A673 (cell line): Measurements from ENCODE around the gene SLC2A9. TPM values are rescaled to one million over a fixed set of nuclear protein-coding genes. Genes with fewer than 3 reads are reported as not detected.

Source experiments
- BruUV-seq: library from RNA; stranded (reverse); fragments of 400-500 nt; replicated peaks from 2 replicates; lab custom pipeline; 2021; lab: Mats Ljungman, UMichigan
- CTCF ChIA-PET: fragments of 300-600 bp; sonication (Branson Sonifier 250); formaldehyde crosslinking; loops from one replicate; lab custom pipeline; 2022; ENCODE audit warnings: antibody characterized with exemption; lab: Charles Lee
- POLR2A ChIA-PET: fragments of 300-600 bp; sonication (Branson Sonifier 250); formaldehyde crosslinking; loops from one replicate; lab custom pipeline; 2022; ENCODE audit warnings: antibody characterized with exemption; ENCODE audit not compliant: low non-redundant PET; lab: Charles Lee
- DNase-seq: peaks from one replicate; pipeline ENCODE4 v3.0.0-alpha.2; 2015; ENCODE audit warnings: low spot score
- H3K27ac ChIP-seq: fragments of 200-600 bp; sonication (generic); 2 replicates; pipeline ENCODE4 v1.5.1; 2016; ENCODE audit warnings: mixed run types, low read depth, mild to moderate bottlenecking, mixed read lengths, antibody characterized with exemption, low read length; ENCODE audit not compliant: poor library complexity, severe bottlenecking
- H3K27me3 ChIP-seq: fragments of 200-600 bp; sonication (generic); replicated peaks from 2 replicates; pipeline ENCODE4 v1.6.1; 2017; ENCODE audit warnings: mixed run types, low read depth, mild to moderate bottlenecking, mixed read lengths, antibody characterized with exemption, low read length; ENCODE audit not compliant: insufficient read depth, poor library complexity
- H3K36me3 ChIP-seq: fragments of 200-600 bp; sonication (generic); 2 replicates; pipeline ENCODE4 v1.6.1; 2016; ENCODE audit warnings: mixed run types, mild to moderate bottlenecking, mixed read lengths, antibody characterized with exemption, low read length; ENCODE audit not compliant: insufficient read depth, poor library complexity, severe bottlenecking
- H3K4me1 ChIP-seq: fragments of 200-600 bp; sonication (generic); 2 replicates; pipeline ENCODE4 v1.6.1; 2017; ENCODE audit warnings: mixed run types, mild to moderate bottlenecking, mixed read lengths, antibody characterized with exemption, low read length; ENCODE audit not compliant: insufficient read depth, poor library complexity, severe bottlenecking
- H3K4me3 ChIP-seq: fragments of 200-600 bp; sonication (generic); 2 replicates; pipeline ENCODE4 v1.5.1; 2016; ENCODE audit warnings: low read depth, mixed run types, mild to moderate bottlenecking, mixed read lengths, low read length; ENCODE audit not compliant: poor library complexity, severe bottlenecking
- H3K9me3 ChIP-seq: fragments of 200-600 bp; sonication (generic); 2 replicates; pipeline ENCODE4 v1.6.1; 2016; ENCODE audit warnings: mixed run types, low read depth, mild to moderate bottlenecking, mixed read lengths, antibody characterized with exemption, low read length; ENCODE audit not compliant: poor library complexity, severe bottlenecking
- EZH2 ChIP-seq: fragments of 200-600 bp; sonication (generic); IDR thresholded peaks from 2 replicates; pipeline ENCODE4 v1.6.1; 2017; ENCODE audit warnings: borderline replicate concordance, low read depth, mild to moderate bottlenecking, mixed read lengths, antibody characterized with exemption, low read length; ENCODE audit not compliant: poor library complexity, severe bottlenecking
- intact Hi-C: fragments of 100-400 bp; cut with micrococcal nuclease; formaldehyde crosslinking; loops from one replicate; pipeline ENCODE4 v1.10.0; 2022; ENCODE audit not compliant: unreplicated experiment
- total RNA-seq: library from RNA; stranded (reverse); gene quantifications from 2 replicates; pipeline ENCODE4 v1.2.3, GENCODE V29; 2021
- TF ChIP-seq, protein P1 (sequence below): fragments of 300-800, 200-600 bp; sonication (generic); conservative IDR thresholded peaks from 2 replicates; pipeline ENCODE4 v1.5.1; 2017; ENCODE audit warnings: low read depth, mild to moderate bottlenecking, antibody characterized with exemption, low read length, moderate library complexity, mixed read lengths

SLC2A9 gene
- total RNA-seq, 1 experiment from 2014 or later, result not detected

DNA sequence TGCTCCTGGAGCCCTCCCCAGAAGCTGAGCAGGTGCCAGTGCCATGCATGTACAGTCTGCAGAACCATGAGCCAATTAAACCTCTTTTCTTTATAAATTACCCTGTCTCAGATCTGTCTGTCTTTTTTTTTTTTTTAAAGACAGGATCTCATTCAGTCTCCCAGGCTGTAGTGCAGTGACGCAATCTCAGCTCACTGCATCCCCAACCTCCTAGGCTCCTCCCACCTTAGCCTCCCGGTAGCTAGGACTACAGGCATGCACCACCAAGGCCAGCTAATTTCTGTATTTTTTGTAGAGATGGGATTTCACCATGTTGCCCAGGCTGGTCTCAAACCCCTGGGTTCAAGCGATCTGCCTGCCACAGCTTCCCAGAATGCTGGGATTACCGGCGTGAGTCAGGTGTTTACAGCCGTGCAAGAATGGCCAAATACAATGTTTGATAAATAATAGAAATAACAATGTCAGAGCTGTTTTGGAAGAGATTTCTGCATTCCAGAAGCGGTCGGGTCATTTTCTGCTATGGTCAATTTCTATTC is 68.8 kb downstream of the SLC2A9 start:
- TF ChIP-seq, protein P1, sequence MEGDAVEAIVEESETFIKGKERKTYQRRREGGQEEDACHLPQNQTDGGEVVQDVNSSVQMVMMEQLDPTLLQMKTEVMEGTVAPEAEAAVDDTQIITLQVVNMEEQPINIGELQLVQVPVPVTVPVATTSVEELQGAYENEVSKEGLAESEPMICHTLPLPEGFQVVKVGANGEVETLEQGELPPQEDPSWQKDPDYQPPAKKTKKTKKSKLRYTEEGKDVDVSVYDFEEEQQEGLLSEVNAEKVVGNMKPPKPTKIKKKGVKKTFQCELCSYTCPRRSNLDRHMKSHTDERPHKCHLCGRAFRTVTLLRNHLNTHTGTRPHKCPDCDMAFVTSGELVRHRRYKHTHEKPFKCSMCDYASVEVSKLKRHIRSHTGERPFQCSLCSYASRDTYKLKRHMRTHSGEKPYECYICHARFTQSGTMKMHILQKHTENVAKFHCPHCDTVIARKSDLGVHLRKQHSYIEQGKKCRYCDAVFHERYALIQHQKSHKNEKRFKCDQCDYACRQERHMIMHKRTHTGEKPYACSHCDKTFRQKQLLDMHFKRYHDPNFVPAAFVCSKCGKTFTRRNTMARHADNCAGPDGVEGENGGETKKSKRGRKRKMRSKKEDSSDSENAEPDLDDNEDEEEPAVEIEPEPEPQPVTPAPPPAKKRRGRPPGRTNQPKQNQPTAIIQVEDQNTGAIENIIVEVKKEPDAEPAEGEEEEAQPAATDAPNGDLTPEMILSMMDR, result no peak
- TF ChIP-seq EZH2, result no peak
- no peak overlapping the region for H3K27ac ChIP-seq
- ChIA-PET POLR2A (no interaction called here), CTCF (no interaction called here)
- H3K9me3 ChIP-seq, result no peaks in the 10 kb centered on the region
- no peak overlapping the region for H3K4me3 ChIP-seq
- H3K4me1 ChIP-seq, result no peaks in the 10 kb centered on the region
- H3K36me3 ChIP-seq, result no peaks in the 10 kb centered on the region
- DNase-seq, result no peak
- H3K27me3 ChIP-seq, result no peaks in the 10 kb centered on the region
- intact Hi-C loops, result no loop called here
- BruUV-seq, result no TSS peak

DNA sequence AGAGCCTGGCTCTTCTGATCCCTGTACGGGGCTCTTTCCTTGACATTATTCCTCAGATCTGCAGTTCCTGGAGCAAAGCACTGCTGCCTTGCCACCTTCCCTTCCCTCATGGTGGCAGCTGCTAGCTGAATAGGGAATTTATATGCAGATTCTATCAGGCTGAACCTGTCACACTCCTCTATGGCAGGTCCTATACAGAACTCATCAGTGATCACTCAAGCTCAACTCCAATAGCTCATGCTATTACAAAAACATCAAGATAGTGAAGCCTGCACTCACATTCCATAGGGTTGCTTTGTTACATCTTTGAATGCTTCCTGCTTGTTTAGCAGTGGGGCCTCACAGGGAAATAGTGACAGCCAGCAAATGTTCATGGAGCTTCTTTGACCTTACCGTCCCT is 71.7 kb downstream of the SLC2A9 start:
- no peak overlapping the region for H3K27ac ChIP-seq
- H3K9me3 ChIP-seq, result no peaks in the 10 kb centered on the region
- DNase-seq, result no peak
- CTCF ChIA-PET, result no interaction called here
- POLR2A ChIA-PET, result no interaction called here
- no peaks in the 10 kb centered on the region for H3K4me1 ChIP-seq
- H3K36me3 ChIP-seq, result no peaks in the 10 kb centered on the region
- no peak overlapping the region for H3K4me3 ChIP-seq
- no peaks in the 10 kb centered on the region for H3K27me3 ChIP-seq
- TF ChIP-seq EZH2, result no peak
- TF ChIP-seq, protein P1, result no peak
- BruUV-seq, result no TSS peak
- intact Hi-C loops, result no loop called here

DNA sequence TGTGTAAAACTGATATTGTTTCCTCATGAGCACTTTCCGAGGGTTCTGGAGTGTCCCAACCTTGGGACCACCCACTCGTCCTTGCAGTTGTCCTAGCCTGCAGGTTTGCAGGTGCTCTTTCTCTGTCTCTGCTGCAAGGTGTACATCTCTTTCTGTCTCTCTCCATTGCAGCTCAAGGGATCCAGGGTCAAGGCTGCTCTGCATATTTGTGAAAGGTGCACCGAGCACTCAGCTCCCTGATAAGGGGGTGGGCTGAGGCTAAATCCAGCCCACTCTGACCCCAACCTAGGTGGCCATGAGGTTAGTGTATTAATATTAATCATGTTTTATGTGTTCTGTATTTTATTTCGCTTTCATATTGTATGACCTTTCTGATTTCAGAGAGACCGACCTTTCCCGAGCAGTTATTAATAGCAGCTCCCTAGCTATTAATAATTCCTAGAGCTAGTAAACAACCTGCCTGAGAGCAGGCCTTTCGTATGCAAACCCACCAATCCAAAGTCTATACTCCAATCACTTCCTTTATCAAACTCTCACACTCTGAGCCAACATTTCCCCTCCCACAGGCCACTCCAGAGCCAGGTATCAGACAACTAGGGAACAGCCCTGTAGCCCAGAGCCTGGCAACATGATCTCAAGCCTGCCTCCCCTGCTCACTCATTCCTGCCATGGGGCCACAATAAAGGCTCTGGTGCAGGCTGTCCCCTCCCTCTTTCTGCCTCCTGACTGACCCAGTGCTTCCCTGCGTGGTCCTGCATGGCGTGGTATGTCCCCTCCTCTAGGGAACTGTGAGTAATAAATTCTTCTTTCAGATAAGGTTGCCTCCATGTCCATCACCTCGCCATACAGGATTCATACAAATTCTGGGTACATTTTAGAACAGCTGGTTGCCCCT is 73.9 kb downstream of the SLC2A9 start:
- Histone ChIP-seq H3K4me3 (no peak overlapping the region), H3K9me3 (no peaks in the 10 kb centered on the region), H3K27ac (no peak overlapping the region), H3K4me1 (no peaks in the 10 kb centered on the region), H3K36me3 (no peaks in the 10 kb centered on the region), H3K27me3 (no peaks in the 10 kb centered on the region)
- no peak for DNase-seq
- BruUV-seq, result no TSS peak
- intact Hi-C loops, result no loop called here
- POLR2A ChIA-PET, result no interaction called here
- TF ChIP-seq, protein P1, result no peak
- TF ChIP-seq EZH2, result no peak
- CTCF ChIA-PET, result no interaction called here
